DMS 273 (cell line): ENCODE measurements around the gene RDX.

Source experiments
- DNase-seq: peaks from one replicate; lab custom pipeline; 2025; ENCODE audit not compliant: unreplicated experiment; lab: John Stamatoyannopoulos, UW

The RDX gene

GRCh38 chr11:110174645-110175310 is 121.6 kb downstream of the RDX start:
- DNase-seq = no peak

GRCh38 chr11:110173811-110174644 is 122.4 kb downstream of the RDX start:
- DNase-seq = peak; percentile 36

GRCh38 chr11:110172468-110173065 is 123.8 kb downstream of the RDX start:
- DNase-seq = no peak

GRCh38 chr11:110169738-110170137 is 126.7 kb downstream of the RDX start:
- no peak for DNase-seq

- DNase-seq = no peak
Measured at GRCh38 chr11:110168033-110168803, 128.2 kb downstream of the RDX start.

GRCh38 chr11:110165039-110165925 is 131.1 kb downstream of the RDX start:
- DNase-seq = no peak

- DNase-seq = no peak
Measured at GRCh38 chr11:110162216-110162615, 134.2 kb downstream of the RDX start.

GRCh38 chr11:110161061-110161460 is 135.4 kb downstream of the RDX start:
- no peak for DNase-seq

- DNase-seq = no peak
Measured at GRCh38 chr11:110160437-110160836, 136.0 kb downstream of the RDX start.

GRCh38 chr11:110160016-110160415 is 136.4 kb downstream of the RDX start:
- no peak for DNase-seq

GRCh38 chr11:110159476-110159875 is 136.9 kb downstream of the RDX start:
- DNase-seq = no peak

GRCh38 chr11:110158317-110159200 is 137.9 kb downstream of the RDX start:
- no peak for DNase-seq

GRCh38 chr11:110156503-110156902 is 139.9 kb downstream of the RDX start:
- DNase-seq = no peak

- DNase-seq = no peak
Measured at GRCh38 chr11:110153474-110153873, 142.9 kb downstream of the RDX start.

- no peak for DNase-seq
Measured at GRCh38 chr11:110152199-110152598, 144.2 kb downstream of the RDX start.

- DNase-seq = no peak
Measured at GRCh38 chr11:110148775-110149744, 147.4 kb downstream of the RDX start.

GRCh38 chr11:110147962-110148709 is 148.3 kb downstream of the RDX start:
- DNase-seq = no peak
